HepG2 (cell line): ENCODE data around the gene QSER1. TPM values are rescaled to one million over a fixed set of nuclear protein-coding genes. Genes with fewer than 3 reads are reported as not detected.
A peak's percentile ranks its signal among the peaks of the same experiment; 100 is the strongest.

Experiments
- CHD2 ChIP-seq: IDR thresholded peaks from 2 replicates; pipeline ENCODE4 v1.6.1; 2011; ENCODE audit warnings: low read depth, low read length, improper control_type of control experiment
- DMAP1 ChIP-seq: IDR thresholded peaks from 2 replicates; pipeline ENCODE4 v1.6.1; 2016
- EED ChIP-seq: sonication (generic); formaldehyde crosslinking; IDR thresholded peaks from 2 replicates; pipeline ENCODE4 v1.5.0; 2020; ENCODE audit warnings: mild to moderate bottlenecking, missing genetic modification reagents
- FLYWCH1 ChIP-seq: sonication (generic); formaldehyde crosslinking; IDR thresholded peaks from 2 replicates; pipeline ENCODE4 v1.8.1; 2023; ENCODE audit warnings: mild to moderate bottlenecking, missing genetic modification reagents
- IRF2 ChIP-seq: IDR thresholded peaks from 2 replicates; pipeline ENCODE4 v1.6.1; 2018; ENCODE audit warnings: missing genetic modification reagents, missing compliant biosample characterization
- KDM5B ChIP-seq: sonication (generic); formaldehyde crosslinking; IDR thresholded peaks from 2 replicates; pipeline ENCODE4 v1.4.0; 2020; ENCODE audit warnings: missing genetic modification reagents, mild to moderate bottlenecking, borderline replicate concordance
- MIXL1 ChIP-seq: IDR thresholded peaks from 2 replicates; pipeline ENCODE4 v1.6.1; 2016
- NFE2L1 ChIP-seq: sonication (generic); formaldehyde crosslinking; IDR thresholded peaks from 2 replicates; pipeline ENCODE4 v1.4.0; 2020; ENCODE audit warnings: missing genetic modification reagents, mild to moderate bottlenecking, borderline replicate concordance
- RBAK ChIP-seq: sonication (generic); formaldehyde crosslinking; IDR thresholded peaks from 2 replicates; pipeline ENCODE4 v1.5.1; 2020; ENCODE audit warnings: mild to moderate bottlenecking, missing genetic modification reagents
- RCOR2 ChIP-seq: IDR thresholded peaks from 2 replicates; pipeline ENCODE4 v1.6.1; 2016; ENCODE audit warnings: missing biosample characterization, missing genetic modification reagents
- SMC3 ChIP-seq: IDR thresholded peaks from 2 replicates; pipeline ENCODE4 v1.6.1; 2011; ENCODE audit warnings: low read length, improper control_type of control experiment
- SPEN ChIP-seq: sonication (generic); formaldehyde crosslinking; IDR thresholded peaks from 2 replicates; pipeline ENCODE4 v1.5.1; 2020; ENCODE audit warnings: low read depth, mild to moderate bottlenecking, missing genetic modification reagents
- TEF ChIP-seq: sonication (generic); formaldehyde crosslinking; IDR thresholded peaks from 2 replicates; pipeline ENCODE4 v1.5.0; 2020; ENCODE audit warnings: missing genetic modification reagents
- TOPORS ChIP-seq: sonication (generic); formaldehyde crosslinking; IDR thresholded peaks from 2 replicates; pipeline ENCODE4 v1.8.0; 2023; ENCODE audit warnings: mild to moderate bottlenecking, missing genetic modification reagents
- YY1 ChIP-seq: IDR thresholded peaks from 2 replicates; pipeline ENCODE4 v1.6.1; 2011; ENCODE audit warnings: low read length, low read depth, moderate library complexity, mild to moderate bottlenecking; ENCODE audit not compliant: insufficient read depth, insufficient replicate concordance
- ZFP37 ChIP-seq: sonication (generic); formaldehyde crosslinking; IDR thresholded peaks from 2 replicates; pipeline ENCODE4 v1.4.0; 2020; ENCODE audit warnings: missing genetic modification reagents, borderline replicate concordance
- ZFP62 ChIP-seq: sonication (generic); formaldehyde crosslinking; IDR thresholded peaks from 2 replicates; pipeline ENCODE4 v1.4.0; 2020; ENCODE audit warnings: missing genetic modification reagents
- ZFP90 ChIP-seq: sonication (generic); formaldehyde crosslinking; IDR thresholded peaks from 2 replicates; pipeline ENCODE4 v1.8.0; 2022; ENCODE audit warnings: missing genetic modification reagents, mild to moderate bottlenecking, inconsistent platforms, borderline replicate concordance
- ZNF138 ChIP-seq: sonication (generic); formaldehyde crosslinking; IDR thresholded peaks from 2 replicates; pipeline ENCODE4 v1.5.0; 2020; ENCODE audit warnings: mild to moderate bottlenecking, low read depth, missing genetic modification reagents
- ZNF350 ChIP-seq: sonication (generic); formaldehyde crosslinking; IDR thresholded peaks from 2 replicates; pipeline ENCODE4 v1.4.0; 2020; ENCODE audit warnings: mild to moderate bottlenecking, low read depth, missing genetic modification reagents, borderline replicate concordance
- ZNF414 ChIP-seq: sonication (generic); formaldehyde crosslinking; IDR thresholded peaks from 2 replicates; pipeline ENCODE4 v1.5.0; 2020; ENCODE audit warnings: missing genetic modification reagents
- ZNF605 ChIP-seq: sonication (generic); formaldehyde crosslinking; IDR thresholded peaks from 2 replicates; pipeline ENCODE4 v1.8.0; 2022; ENCODE audit warnings: mild to moderate bottlenecking, missing genetic modification reagents
- ZNF639 ChIP-seq: conservative IDR thresholded peaks from 2 replicates; pipeline ENCODE4 v1.6.1; 2018; ENCODE audit warnings: missing genetic modification reagents
- polyA plus RNA-seq, 8 experiments: library from polyadenylated mRNA; depleted of rRNA in 3 of 8; stranded (reverse) in 7 of 8; unstranded in 1 of 8; fragments of >200 nt; fragmentation: Illumina TruSeq in 4 of 8; extraction: Trizol in 4 of 8; gene quantifications; 2 replicates each; pipeline versions ENCODE4 v1.2.1 to v1.2.3, GENCODE V29; 2011 to 2016; ENCODE audit warnings: low read depth in 4 of 8, missing spikeins in 1 of 8, mixed read lengths in 1 of 8; ENCODE audit not compliant: insufficient read depth in 1 of 8
- total RNA-seq, 5 experiments: library from RNA; depleted of rRNA; stranded (reverse); fragments of >200 nt; fragmentation: Illumina TruSeq; extraction: Trizol; gene quantifications; 2 replicates each; pipeline ENCODE4 v1.2.3, GENCODE V29; 2016; ENCODE audit warnings: low read depth in 1 of 5
- TF ChIP-seq, protein P1 (sequence below): sonication (generic); formaldehyde crosslinking; IDR thresholded peaks from 2 replicates; pipeline ENCODE4 v1.4.0; 2020; ENCODE audit warnings: missing genetic modification reagents

The QSER1 gene
- total and polyA plus RNA-seq, 2 of the 13 experiments (the other 11 are each of a cell fraction or from before 2014, with no cell fraction given), result 8.9 to 17.3 TPM

DNA sequence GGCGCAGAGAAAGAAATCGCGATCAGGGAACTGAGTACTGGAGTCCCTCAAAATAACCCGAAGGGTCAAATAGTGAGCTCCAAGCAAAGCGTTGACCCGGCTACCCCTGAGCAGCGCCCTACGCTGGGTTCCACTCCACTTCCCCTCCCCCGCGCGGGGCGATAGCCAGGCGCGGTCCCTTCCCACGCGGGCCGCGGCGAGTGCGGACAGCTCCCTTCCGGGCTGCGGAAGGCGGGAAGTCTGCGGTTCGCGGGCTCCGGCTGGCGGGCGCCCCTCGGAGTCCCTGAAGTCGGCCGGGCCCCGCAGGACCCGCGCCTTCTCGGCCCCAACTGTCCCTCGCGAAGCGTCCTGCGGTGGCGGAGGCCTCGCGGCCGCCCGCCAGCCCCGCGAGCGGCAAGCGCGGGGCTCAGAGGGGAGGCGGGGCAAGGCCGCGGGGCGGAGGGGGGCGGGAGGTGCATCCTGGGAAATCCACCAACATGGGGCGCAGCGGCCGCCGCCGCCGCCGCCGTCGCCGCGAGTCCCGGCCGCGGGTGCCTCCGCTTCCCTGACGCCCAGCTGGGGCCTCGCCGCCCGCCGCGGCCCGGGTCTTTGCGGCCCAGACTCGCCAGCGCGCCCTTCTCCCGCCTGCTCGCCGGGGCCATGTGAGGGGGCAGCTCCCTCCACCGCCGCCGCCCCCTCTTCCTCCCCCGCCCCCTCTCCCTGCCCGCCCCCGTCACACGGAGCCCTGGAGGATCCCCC, at the start of gene QSER1 (continued):
- no peak for TF ChIP-seq EED (CRISPR knock-in tag)
- TF ChIP-seq RCOR2, result no peak
- TF ChIP-seq NFE2L1 (CRISPR knock-in tag), result no peak
- TF ChIP-seq TOPORS, result no peak
- TF ChIP-seq, protein P1, sequence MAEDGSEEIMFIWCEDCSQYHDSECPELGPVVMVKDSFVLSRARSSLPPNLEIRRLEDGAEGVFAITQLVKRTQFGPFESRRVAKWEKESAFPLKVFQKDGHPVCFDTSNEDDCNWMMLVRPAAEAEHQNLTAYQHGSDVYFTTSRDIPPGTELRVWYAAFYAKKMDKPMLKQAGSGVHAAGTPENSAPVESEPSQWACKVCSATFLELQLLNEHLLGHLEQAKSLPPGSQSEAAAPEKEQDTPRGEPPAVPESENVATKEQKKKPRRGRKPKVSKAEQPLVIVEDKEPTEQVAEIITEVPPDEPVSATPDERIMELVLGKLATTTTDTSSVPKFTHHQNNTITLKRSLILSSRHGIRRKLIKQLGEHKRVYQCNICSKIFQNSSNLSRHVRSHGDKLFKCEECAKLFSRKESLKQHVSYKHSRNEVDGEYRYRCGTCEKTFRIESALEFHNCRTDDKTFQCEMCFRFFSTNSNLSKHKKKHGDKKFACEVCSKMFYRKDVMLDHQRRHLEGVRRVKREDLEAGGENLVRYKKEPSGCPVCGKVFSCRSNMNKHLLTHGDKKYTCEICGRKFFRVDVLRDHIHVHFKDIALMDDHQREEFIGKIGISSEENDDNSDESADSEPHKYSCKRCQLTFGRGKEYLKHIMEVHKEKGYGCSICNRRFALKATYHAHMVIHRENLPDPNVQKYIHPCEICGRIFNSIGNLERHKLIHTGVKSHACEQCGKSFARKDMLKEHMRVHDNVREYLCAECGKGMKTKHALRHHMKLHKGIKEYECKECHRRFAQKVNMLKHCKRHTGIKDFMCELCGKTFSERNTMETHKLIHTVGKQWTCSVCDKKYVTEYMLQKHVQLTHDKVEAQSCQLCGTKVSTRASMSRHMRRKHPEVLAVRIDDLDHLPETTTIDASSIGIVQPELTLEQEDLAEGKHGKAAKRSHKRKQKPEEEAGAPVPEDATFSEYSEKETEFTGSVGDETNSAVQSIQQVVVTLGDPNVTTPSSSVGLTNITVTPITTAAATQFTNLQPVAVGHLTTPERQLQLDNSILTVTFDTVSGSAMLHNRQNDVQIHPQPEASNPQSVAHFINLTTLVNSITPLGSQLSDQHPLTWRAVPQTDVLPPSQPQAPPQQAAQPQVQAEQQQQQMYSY (CRISPR knock-in tag), result no peak
- 0 out of 2 replicates have a peak, but pooled peaks have one; percentile 27 for TF ChIP-seq CHD2
- TF ChIP-seq RBAK (CRISPR knock-in tag), result no peak
- TF ChIP-seq IRF2, result peak; percentile 35; the same call in 1 of the 2 replicates
- peak; percentile 58 for TF ChIP-seq YY1
- peak; percentile 56; the same call in 1 of the 2 replicates for TF ChIP-seq SPEN (CRISPR knock-in tag)
- no peak for TF ChIP-seq ZNF605 (CRISPR knock-in tag)
- no peak for TF ChIP-seq TEF (CRISPR knock-in tag)
- peak; percentile 41; the same call in 1 of the 2 replicates for TF ChIP-seq DMAP1
- no peak for TF ChIP-seq ZFP37 (CRISPR knock-in tag)
- TF ChIP-seq ZNF350, result no peak
- TF ChIP-seq FLYWCH1, result 0 out of 2 replicates have a peak, but pooled peaks have one; percentile 59
- peak; percentile 69 for TF ChIP-seq KDM5B
- no peak for TF ChIP-seq ZFP62 (CRISPR knock-in tag)
- no peak for TF ChIP-seq ZNF138
- no peak for TF ChIP-seq ZFP90 (CRISPR knock-in tag)
- no peak for TF ChIP-seq ZNF414 (CRISPR knock-in tag)
- TF ChIP-seq SMC3, result no peak
- no peak for TF ChIP-seq ZNF639 (CRISPR knock-in tag)
- TF ChIP-seq MIXL1 (CRISPR knock-in tag), result no peak
